ENCODE measurements around the gene MALAT1.
A peak's percentile ranks its signal among the peaks of the same experiment; 100 is the strongest.
"Not testable (repeated sequence)": the region's sequence is repeated elsewhere in the genome, so short reads cannot be mapped to it uniquely, and the experiment has no call there.

Gene MALAT1

DNA sequence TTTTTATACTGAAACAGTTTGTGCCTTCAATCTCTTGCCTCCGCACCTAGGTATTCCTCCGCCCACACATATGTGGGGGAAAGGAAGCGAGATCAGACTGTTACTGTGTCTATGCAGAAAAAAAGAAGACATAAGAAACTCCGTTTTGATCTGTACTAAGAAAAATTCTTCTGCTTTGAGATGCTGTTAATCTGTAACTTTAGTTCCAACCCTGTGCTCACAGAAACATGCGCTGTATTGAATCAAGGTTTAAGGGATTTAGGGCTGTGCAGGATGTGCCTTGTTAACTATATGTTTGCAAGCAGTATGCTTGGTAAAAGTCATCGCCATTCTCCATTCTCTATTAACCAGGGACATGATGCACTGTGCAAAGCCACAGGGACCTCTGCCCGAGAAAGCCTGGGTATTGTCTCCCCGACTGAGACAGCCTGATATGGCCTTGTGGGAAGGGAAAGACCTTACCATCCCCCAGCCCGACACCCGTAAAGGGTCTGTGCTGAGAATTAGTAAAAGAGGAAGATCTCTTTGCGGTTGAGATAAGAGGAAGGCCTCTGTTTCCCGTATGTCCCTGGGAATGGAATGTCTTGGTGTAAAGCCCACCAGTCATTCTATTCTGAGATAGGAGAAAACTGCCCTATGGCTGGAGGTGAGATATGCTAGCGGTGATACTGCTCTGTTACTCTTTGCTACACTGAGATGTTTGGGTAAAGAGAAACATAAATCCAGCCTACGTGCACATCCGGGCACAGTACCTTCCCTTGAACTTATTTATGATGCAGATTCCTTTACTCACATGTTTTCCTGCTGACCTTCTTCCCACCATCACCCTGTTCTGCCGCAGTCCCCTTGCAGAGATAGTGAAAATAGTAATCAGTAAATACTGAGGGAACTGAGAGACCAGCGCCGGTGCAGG is 24.1 kb downstream of the MALAT1 start:
- peak; percentile 78 for DNase-seq

DNA sequence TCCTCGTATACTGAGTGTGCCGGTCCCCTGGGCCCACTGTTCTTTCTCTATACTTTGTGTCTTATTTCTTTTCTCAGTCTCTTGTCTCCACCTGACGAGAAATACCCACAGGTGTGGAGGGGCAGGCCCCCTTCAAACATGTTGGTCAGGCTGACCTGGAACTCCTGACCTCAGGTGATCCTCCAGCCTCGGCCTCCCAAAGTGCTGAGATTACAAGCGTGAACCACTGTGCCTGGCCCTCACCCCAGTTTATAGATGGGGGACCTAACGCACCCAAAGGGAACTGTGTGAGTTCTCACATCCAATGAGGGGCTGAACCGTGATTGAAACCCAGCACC is 24.8 kb downstream of the MALAT1 start:
- DNase-seq, result not testable (repeated sequence)

DNA sequence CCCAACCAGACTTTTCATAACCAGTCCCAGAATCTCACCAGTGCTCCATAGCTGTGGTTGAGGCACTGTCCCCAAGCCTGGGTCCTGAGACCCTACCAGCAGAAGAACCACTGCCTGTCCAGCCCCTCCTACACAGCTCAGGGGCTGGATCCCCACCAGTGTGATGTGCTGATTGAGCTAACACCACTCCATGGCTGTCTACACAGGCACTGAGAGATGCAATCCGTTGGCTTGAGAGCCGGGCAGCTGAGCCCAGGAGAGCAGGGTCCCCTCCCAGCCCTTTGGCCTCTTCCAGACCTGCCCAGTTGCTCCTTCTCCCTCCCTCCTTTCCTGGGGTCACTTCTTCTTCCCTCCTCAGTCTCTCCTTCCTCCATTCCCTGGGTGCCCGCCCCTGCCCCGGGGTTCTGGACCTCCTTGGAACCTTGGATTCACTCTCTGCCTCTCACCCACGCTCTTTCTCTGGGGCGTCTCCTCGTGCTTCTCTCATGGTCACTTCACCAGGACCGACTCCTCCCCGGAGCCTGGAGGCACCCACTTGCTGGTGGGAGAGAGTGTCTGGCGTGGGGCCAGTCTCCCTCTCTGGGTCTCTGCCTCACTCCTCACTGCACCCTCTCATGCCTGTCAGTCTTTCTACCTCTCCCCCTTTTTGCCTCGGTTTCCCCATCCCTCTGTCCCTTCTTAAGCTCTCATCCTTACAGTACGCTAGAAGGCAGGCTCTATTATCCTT is 25.3 kb downstream of the MALAT1 start:
- no peak for DNase-seq

DNA sequence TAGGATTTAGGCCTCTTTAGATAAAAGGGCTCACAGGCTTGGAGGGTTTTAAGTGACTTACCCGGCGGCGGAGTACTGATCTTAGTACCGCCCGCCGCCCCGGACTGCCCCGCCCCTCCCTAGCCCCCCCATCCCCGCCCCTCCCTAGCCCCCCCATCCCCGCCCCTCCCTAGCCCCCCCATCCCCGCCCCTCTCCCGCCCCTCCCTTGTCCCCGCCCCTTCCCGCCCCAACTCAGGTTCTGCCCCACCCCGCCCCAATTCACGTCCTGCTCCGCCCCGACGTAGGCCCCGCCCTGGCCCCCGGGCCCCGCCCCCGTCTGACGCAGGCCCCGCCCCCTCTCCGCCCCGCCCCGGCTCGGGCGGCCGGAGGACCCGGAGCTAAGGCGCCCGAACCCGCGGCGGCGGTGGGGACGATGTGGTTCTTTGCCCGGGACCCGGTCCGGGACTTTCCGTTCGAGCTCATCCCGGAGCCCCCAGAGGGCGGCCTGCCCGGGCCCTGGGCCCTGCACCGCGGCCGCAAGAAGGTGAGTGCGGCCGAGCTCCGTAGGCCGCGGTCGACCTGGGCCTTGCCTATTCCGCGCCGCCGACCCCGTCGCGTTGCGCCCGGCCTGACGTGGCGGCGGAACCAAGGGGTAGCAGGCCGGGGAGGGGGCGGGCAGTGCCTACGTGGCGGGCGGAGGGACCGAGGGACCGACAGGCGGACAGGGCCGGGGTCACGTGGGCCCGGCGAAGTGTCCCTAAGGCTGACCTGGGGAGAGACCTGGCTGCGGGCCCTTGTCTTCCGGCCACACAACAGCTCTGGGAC is 26.1 kb downstream of the MALAT1 start, which contains the start of gene SCYL1:
SCYL1 (plus strand) TSS at position 343 of the 805 bp plus-strand sequence; CDS start at position 414, 71 bp downstream.
- peak; percentile 51 for DNase-seq

DNA sequence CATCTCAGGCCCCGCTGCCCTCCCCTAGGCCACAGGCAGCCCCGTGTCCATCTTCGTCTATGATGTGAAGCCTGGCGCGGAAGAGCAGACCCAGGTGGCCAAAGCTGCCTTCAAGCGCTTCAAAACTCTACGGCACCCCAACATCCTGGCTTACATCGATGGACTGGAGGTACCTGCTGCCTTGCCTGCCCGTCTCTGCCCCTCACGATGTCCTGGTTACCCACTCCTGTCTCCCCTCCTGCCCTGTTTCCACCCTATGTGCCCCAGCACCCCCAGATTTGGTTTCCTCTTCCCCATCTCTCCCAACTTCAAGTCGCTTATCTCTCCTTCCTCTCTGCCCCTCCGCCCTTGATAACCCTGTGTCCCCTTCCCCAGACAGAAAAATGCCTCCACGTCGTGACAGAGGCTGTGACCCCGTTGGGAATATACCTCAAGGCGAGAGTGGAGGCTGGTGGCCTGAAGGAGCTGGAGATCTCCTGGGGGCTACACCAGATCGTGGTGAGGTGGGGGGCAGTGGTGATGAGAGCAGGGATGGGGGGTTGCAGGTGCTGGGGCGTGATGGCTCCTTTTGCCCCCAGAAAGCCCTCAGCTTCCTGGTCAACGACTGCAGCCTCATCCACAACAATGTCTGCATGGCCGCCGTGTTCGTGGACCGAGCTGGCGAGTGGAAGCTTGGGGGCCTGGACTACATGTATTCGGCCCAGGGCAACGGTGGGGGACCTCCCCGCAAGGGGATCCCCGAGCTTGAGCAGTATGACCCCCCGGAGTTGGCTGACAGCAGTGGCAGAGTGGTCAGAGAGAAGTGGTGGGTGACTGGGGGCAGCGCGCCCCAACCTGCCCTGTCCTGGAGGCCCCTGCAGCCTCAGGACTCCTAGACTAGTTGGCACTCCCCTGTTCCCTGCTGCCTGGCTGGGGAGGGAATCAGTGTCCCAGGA is 27.0 kb downstream of the MALAT1 start:
- no peak for DNase-seq

DNA sequence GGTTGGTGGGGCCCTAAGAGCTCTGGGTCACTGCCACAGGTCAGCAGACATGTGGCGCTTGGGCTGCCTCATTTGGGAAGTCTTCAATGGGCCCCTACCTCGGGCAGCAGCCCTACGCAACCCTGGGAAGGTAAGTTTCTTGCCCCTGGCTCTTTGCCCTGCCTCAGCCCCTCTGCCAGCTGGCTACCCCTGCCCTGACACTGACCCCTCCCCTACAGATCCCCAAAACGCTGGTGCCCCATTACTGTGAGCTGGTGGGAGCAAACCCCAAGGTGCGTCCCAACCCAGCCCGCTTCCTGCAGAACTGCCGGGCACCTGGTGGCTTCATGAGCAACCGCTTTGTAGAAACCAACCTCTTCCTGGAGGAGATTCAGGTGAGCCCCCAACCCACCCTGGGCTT is 27.9 kb downstream of the MALAT1 start:
- DNase-seq, result no peak

DNA sequence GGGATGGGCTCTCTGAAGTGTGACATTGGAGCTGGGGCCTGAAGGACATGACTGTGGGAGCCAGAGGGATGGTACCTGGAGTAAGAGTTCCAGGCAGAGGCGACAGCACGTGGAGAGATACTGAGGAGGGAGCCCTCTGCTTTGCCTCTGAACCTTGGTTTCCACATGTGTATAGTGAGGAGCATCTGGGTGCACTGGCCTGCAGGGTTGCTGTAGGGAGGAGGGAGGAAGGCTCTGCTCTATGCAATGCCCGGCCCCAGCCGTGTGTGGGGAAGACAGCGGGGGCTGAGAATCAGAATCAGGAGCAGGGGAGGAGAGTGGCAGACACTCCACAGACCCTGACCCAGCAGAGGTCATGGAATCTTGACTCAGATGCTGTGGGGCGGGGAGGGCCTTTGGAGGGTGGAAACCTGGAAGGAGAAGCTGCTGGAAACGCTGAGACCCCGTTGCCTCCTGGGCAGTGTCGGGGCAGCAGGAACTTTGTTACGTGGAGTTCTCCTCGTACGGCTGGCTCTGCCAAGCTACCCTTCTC is 30.0 kb downstream of the MALAT1 start:
- DNase-seq, result no peak

DNA sequence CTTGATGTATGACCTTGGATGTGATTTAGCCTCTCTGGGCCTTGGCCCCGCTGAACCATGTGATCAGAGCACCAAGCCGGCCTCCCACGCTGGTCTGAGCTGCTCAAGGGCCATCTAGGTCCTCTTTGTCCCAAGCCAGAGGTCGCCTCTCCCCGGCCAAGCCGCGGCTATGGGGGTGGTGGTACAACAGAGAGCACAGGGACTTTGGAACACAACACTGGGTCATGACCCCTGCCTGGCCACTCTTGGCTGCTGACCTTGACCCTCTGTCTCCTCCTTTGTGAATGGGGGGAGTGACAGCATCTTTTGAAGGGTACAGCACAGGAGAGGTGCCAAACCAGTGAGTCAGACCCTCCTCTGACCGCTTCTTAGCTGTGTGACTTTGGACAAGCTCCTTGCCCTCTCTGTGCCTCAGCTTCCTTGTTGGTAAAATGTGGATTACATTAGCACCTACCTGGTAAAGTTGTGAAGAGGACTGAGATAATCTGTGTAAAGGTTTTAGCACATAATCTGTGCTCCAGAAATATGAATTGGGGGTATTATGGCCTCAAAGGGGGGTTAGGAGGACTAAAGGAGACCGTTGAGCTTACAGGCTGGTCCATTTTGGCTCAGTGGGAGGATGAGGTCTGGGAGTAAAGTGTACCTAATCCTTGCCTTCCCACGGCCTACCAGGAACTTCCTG is 30.8 kb downstream of the MALAT1 start:
- DNase-seq, result no peak

DNA sequence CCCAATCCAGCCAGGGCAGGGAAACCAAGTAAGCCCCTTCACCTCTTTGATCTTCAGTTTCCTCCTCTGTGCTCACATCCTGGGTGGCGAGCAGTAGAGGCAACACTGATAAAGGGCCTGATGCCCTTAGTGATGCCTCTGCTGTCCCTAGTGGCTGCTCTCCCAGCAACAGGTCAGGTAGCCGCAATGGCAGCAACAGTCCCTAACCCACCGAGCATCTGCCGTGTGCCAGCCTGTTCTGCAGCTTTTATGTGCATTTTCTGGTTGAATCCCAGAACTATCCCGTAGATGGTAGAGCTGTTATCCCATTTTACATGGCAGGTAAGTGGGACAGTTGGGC is 31.3 kb downstream of the MALAT1 start:
- DNase-seq, result no peak

DNA sequence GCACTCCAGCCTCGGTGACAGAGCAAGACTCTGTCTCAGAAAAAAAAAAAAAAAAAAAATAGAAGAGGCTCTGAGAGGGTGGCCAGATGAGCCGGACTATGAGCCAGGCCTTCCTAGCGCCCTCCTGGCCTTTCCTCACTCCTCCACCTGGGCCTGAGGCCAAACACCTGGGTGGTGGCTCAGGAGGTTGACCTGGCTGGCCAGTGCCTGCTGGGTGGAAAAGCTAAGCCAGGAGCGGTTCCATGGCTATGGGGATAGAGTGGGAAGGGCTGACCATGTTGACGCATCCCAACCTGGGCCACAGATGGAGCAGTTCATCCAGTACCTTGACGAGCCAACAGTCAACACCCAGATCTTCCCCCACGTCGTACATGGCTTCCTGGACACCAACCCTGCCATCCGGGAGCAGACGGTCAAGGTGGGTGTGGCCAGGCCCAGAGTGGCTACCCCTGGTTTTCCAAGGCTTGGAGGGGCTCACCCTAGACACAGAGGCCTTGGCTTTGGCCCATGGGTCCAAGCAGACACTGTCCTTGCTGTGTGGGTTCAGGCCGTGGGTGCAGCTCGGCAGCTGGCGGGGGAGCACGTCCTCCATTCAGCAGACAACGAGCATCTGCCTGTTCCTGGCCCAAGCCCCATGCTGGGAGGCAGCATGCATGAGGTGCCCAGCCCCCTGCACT is 33.7 kb downstream of the MALAT1 start:
- DNase-seq, result no peak

DNA sequence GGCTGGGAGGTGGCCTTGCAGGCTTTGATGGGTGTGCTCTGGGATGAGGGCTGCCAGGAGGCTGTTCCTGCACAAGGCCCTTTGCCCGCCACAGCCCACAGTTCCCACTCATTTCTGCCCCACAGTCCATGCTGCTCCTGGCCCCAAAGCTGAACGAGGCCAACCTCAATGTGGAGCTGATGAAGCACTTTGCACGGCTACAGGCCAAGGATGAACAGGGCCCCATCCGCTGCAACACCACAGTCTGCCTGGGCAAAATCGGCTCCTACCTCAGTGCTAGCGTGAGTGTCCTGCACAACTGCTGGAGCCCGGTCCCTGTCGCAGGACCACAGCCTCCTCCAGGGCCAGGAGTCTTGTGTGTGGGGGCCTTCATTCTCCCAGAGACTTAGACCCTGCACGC is 36.3 kb downstream of the MALAT1 start:
- no peak for DNase-seq

DNA sequence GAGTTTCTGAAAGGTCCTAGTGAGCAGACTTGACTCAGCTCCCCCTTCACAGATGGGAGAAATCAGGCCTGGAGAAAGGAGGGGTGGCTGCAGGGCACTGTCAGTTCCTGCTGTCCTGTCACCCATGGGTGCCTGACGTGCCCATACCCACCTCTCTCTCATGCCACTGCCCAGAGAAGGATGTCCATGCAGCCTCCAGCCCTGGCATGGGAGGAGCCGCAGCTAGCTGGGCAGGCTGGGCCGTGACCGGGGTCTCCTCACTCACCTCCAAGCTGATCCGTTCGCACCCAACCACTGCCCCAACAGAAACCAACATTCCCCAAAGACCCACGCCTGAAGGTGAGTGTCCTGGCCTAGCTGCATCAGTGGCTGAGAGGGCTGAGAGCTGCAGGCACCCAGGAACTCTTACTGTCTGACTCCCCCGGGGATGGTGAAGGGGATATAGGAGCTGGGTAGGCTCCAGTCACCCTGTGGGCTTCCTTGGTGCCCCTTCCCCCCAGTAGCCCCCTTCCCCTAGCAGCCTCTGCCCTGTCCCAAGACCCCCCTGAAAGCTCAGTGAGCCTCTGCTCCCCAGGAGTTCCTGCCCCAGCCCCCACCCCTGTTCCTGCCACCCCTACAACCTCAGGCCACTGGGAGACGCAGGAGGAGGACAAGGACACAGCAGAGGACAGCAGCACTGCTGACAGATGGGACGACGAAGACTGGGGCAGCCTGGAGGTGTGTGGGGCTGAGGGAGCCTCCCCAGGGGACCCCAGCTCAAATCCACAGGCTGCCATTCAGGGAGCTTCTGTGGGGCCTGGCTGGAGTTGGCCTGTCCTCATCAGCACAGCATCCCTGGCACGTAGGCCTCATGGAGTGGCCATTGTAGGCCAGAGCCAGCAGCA is 37.8 kb downstream of the MALAT1 start:
- DNase-seq, result no peak

DNA sequence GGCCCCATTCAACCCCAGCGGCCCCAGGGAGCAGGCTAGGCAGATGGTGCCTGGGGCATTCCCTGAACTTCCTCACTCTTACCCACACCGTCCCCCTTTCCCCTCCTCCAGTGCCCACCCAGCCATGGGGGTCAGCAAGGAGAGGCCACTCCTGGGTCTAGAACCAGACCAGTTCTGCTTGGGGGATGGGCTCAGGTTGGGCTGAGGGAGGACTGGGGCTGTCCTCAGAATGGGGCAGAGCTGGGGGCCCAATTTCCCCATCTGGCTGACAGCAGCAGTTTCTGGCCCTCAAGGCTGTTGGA is 38.4 kb downstream of the MALAT1 start:
- DNase-seq, result no peak

DNA sequence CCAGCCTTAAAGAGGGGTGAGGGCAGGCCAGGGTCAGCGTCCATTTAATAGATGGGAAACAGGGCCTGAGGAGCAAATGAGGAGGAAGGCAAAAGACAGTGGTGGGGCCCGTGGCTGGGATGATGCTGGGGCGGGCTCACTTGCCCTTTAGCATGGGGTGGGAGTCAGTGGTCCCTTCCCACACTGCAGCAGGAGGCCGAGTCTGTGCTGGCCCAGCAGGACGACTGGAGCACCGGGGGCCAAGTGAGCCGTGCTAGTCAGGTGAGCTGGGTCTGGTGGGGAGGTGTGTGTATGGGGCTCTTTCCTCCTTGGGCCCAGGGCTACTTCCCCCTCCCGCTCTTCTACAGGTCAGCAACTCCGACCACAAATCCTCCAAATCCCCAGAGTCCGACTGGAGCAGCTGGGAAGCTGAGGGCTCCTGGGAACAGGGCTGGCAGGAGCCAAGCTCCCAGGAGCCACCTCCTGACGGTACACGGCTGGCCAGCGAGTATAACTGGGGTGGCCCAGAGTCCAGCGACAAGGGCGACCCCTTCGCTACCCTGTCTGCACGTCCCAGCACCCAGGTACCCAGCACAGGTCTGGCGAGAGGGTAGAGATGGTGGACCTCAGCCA is 38.9 kb downstream of the MALAT1 start:
- no peak for DNase-seq

DNA sequence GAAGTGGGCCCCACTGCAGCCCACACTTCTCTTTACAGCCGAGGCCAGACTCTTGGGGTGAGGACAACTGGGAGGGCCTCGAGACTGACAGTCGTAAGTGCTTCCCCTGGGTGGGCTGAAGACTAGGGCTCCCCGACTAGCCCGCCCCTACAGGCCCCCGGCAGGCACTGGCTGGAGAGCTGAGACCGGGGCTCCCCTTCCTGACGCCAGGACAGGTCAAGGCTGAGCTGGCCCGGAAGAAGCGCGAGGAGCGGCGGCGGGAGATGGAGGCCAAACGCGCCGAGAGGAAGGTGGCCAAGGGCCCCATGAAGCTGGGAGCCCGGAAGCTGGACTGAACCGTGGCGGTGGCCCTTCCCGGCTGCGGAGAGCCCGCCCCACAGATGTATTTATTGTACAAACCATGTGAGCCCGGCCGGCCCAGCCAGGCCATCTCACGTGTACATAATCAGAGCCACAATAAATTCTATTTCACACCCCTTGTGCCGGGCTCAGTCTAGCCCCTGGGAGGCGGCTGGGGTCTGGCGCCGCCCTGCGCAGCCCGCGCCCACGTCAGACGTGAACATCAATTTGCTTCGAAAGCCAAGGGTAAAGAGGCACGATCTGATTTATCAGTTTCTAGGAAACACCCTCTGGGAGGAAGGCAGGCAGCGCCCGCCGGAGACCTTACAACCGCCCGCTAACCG is 39.5 kb downstream of the MALAT1 start:
- no peak for DNase-seq

DNA sequence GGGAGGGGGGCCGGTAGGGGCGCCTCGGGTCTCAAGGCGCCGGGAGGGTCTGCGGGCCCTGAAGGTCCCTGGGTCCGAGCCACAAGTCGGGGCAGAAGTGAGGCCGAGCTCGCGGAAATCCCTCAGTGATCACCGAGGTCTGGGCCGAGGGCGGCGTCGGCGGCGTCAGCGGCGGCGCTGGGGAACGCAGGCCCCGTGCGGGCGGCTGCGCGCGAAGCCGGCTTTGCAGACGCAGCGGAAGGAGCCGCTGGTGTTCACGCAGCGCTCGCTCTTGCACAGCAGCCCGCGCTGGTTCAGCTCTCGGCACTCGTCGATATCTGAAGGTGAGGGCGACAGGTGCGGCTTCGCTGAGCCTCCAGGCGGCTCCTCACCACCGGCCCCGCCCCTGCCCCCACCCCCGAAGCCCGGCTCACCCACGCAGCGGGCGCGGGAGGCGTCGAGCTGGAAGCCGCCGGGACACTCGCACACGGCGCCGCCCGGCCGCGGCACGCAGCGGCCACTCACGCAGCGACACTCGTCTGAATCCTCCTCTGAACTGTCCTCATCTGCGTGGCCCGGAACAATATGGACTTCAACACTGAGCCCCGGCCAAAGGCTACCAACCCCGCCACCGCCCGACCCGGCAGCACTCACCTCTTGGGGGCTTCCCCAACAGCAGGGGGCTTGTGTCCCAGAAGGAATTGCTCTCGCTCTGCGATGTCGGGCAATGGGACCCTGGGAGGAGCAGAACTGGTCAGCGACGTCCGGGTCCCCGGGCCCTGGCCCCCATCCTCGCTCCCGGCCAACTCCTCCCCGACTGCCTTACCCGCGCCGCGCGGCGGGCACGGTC is 40.3 kb downstream of the MALAT1 start:
- no peak for DNase-seq

DNA sequence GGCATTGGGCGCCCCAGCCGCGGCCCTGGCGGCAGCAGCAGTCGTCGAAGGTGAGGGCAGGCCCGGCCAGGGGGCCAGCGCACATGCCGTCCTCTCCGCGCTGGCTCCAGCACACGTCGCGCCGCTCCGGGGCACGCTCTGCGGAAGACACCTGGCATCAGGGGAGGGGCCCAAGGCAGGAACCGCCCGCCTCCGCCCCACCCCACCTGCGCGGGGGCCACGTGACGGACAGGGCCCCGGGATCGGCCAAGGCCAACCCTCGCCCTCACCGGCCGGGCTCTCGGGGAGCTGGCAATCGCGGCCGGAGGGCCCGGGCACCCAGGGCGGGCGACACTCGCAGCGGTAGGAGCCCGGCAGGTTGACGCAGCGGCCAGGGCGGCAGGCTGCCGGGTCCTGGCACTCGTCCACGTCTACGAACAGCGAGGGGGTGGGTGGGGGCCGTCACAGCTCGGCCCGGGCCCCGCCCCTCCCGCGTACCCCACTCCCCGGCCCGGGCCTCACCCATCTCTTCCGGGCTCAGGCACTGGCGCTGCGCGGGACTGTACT is 41.0 kb downstream of the MALAT1 start:
- DNase-seq, result no peak
